ENCODE results near the gene MAPK11. TPM values are rescaled to one million over a fixed set of nuclear protein-coding genes. Genes with fewer than 3 reads are reported as not detected.
A peak's percentile ranks its signal among the peaks of the same experiment; 100 is the strongest.

The MAPK11 gene
- total and polyA plus RNA-seq, 2 donors (not counting 1 experiment from before 2014, with no cell fraction given) = 2.6 to 7.6 TPM

DNA sequence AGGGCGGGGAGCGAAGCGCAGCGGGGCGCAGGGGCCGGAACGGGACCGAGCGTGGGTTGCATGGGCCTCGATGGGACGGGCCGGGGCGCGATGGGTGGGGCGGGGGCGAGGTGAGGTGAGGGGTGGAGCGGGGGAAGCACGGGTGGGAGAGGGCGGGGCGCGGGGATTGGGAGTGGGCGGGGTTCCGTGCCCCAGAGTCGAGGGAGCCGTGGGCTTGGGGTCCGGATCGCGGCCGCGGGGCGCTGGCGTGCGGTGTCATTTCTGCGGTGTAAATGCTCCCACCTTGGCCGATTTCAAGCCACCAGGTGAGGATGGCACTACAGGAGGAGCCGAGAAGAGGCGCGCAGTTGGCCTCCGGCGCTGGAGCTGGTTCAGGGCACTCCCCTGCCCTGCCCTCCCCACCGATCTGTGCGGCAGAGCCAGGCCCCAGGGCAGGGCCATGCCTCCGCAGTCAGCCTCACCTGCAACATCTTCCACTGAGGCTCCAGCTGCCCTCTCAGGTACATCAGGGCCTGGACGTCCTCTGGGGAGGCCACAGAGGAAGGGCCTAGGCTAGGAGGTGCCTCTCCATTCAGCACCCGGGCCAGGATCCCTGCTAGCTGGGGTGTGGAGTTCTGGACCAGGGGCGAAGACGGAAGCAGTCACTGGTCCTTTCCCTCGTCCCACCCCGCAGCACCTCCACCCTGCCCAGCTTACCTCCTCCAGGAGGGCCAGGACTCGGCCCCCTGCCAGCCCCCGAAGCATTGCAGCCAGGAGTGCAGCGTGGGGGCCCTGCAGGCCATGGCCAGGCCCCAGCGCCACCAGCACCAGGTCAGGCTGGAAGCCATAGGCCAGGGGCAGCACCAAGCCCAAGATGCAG is 24.7 kb downstream of the MAPK11 start:
- TF ChIP-seq EZH2 (IDR thresholded peaks at IDR 0.05; ENCODE audit: low read length, missing control alignments) = no peak
- TF ChIP-seq, protein P1, sequence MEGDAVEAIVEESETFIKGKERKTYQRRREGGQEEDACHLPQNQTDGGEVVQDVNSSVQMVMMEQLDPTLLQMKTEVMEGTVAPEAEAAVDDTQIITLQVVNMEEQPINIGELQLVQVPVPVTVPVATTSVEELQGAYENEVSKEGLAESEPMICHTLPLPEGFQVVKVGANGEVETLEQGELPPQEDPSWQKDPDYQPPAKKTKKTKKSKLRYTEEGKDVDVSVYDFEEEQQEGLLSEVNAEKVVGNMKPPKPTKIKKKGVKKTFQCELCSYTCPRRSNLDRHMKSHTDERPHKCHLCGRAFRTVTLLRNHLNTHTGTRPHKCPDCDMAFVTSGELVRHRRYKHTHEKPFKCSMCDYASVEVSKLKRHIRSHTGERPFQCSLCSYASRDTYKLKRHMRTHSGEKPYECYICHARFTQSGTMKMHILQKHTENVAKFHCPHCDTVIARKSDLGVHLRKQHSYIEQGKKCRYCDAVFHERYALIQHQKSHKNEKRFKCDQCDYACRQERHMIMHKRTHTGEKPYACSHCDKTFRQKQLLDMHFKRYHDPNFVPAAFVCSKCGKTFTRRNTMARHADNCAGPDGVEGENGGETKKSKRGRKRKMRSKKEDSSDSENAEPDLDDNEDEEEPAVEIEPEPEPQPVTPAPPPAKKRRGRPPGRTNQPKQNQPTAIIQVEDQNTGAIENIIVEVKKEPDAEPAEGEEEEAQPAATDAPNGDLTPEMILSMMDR (conservative IDR thresholded peaks at IDR 0.05 in 1 of 2, IDR thresholded peaks at IDR 0.05 in 1 of 2; ENCODE audit: low read depth in 1 of 2, low read length in 2 of 2) = no peak
- H3K4me3 ChIP-seq (replicated peaks in 1 of 4; ENCODE audit: control extremely low read depth in 1 of 4, insufficient read depth in 1 of 4, low read depth in 3 of 4, low read length in 4 of 4) = peak overlapping the region; percentile 93 to 100 (median 95)
- no peaks in the 10 kb centered on the region for H3K27me3 ChIP-seq (ENCODE audit: control insufficient read depth, insufficient read depth, low read length)
- peak overlapping the region; percentile 94 for H3K9ac ChIP-seq (ENCODE audit: insufficient read depth, low read length)
- H2AFZ ChIP-seq (ENCODE audit: low read length) = peak overlapping the region; percentile 59
- H3K4me1 ChIP-seq (ENCODE audit: control insufficient read depth, extremely low read depth, insufficient read depth, low read length) = peaks cover 20% of the 10 kb centered on the region
- H3K9me3 ChIP-seq (ENCODE audit: control insufficient read depth, insufficient read depth, low read depth, low read length) = no peaks in the 10 kb centered on the region
- DNase-seq (ENCODE audit: low read depth in 2 of 2) = no peak
- peak overlapping the region; percentile 98 for H3K4me2 ChIP-seq (ENCODE audit: extremely low read depth, insufficient read depth, low read length)
- no peaks in the 10 kb centered on the region for H4K20me1 ChIP-seq (ENCODE audit: control insufficient read depth, extremely low read depth, insufficient read depth, low read length)
- H3K27ac ChIP-seq (ENCODE audit: insufficient read depth, low read length) = peak overlapping the region; percentile 88
- peaks cover 30% of the 10 kb centered on the region for H3K36me3 ChIP-seq (ENCODE audit: control insufficient read depth, insufficient read depth, low read length)
- peaks cover 55% of the 10 kb centered on the region for H3K79me2 ChIP-seq (ENCODE audit: control insufficient read depth, insufficient read depth, low read length)

DNA sequence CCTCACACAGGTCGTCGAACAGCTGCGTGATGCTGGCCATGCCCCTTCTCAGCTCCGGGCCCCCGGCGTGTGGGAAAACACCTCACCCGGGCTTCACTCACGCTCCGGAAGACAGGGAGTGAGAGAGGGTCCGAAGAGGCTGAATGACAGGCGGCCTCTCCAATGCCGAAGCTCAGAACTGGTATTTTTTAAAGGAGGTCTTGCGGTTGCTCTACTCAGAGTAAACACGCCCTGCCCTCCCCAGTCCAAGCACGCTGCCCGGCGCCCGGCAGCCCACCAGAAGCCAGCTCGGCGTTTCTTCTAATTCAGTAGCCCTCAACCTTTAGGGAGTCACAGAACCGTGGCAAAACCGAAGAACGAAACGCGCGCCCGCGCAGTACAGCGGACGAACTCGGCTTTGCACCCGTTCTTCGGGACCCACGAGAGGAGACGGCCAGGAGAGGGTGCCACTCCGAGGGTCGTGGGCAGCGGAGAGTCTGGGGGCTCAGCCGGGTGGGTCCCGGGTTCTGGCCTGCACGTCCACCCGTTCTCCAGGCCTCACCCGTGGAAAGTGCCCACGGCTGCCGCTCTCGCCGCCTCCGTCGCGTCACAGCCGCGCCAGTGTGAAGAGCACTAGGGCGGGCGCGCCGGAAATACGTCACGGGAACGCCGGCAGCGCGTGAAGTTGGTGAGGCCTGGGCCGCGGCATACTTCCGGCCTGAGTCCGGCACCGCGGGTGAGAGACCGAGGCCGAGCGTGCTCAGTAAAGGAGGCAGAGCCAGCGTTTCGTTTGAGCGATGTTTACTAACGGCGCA is 25.6 kb downstream of the MAPK11 start, which contains the start of gene TUBGCP6:
Gene TUBGCP6, minus strand, starts transcription at position 604 of the 794 bp plus-strand sequence. Its CDS starts 564 bp downstream, at position 40.
- Histone ChIP-seq H4K20me1 (ENCODE audit: control insufficient read depth, extremely low read depth, insufficient read depth, low read length) (no peaks in the 10 kb centered on the region), H3K9ac (ENCODE audit: insufficient read depth, low read length) (peak within 1 kb of the TSS; percentile 94), H3K4me2 (ENCODE audit: extremely low read depth, insufficient read depth, low read length) (peak within 1 kb of the TSS; percentile 98), H3K9me3 (ENCODE audit: control insufficient read depth, insufficient read depth, low read depth, low read length) (no peaks in the 10 kb centered on the region), H3K27ac (ENCODE audit: insufficient read depth, low read length) (peak within 1 kb of the TSS; percentile 88), H2AFZ (ENCODE audit: low read length) (peak within 1 kb of the TSS; percentile 95), H3K79me2 (ENCODE audit: control insufficient read depth, insufficient read depth, low read length) (peaks cover 58% of the 10 kb centered on the region), H3K27me3 (ENCODE audit: control insufficient read depth, insufficient read depth, low read length) (no peaks in the 10 kb centered on the region), H3K36me3 (ENCODE audit: control insufficient read depth, insufficient read depth, low read length) (peaks cover 35% of the 10 kb centered on the region), H3K4me3 (replicated peaks in 1 of 4; ENCODE audit: control extremely low read depth in 1 of 4, insufficient read depth in 1 of 4, low read depth in 3 of 4, low read length in 4 of 4) (peak within 1 kb of the TSS; percentile 93 to 100 (median 95)), H3K4me1 (ENCODE audit: control insufficient read depth, extremely low read depth, insufficient read depth, low read length) (peaks cover 14% of the 10 kb centered on the region)
- DNase-seq (ENCODE audit: low read depth in 2 of 2) = peak; percentile 91 to 94
- no peak for TF ChIP-seq EZH2 (IDR thresholded peaks at IDR 0.05; ENCODE audit: low read length, missing control alignments)
- TF ChIP-seq, protein P1 (conservative IDR thresholded peaks at IDR 0.05 in 1 of 2, IDR thresholded peaks at IDR 0.05 in 1 of 2; ENCODE audit: low read depth in 1 of 2, low read length in 2 of 2) = no peak

Measured in fibroblast of lung (primary cell).